ENCODE data around the gene ZBTB40. TPM values are rescaled to one million over a fixed set of nuclear protein-coding genes. Genes with fewer than 3 reads are reported as not detected.

Gene ZBTB40
- total RNA-seq, 6 experiments from 2014 or later: 6.2 to 7.6 (median 7.0) TPM

- 40% methylated on average over 2 of the region's 7 CpGs for WGBS (ENCODE audit: insufficient coverage, low coverage, low lambda C conversion rate, missing lambda C conversion rate)
- DNase-seq (no peak), ATAC-seq (no peak)
- Histone ChIP-seq H3K27me3 (no peaks in the 10 kb centered on the region), H3K36me3 (no peaks in the 10 kb centered on the region), H3K9me3 (no peaks in the 10 kb centered on the region), H3K27ac (no peak overlapping the region), H3K4me3 (no peak overlapping the region), H3K4me1 (peaks cover 0 to 19% (median 7%) of the 10 kb centered on the region in 4 donors)
- intact Hi-C loops (cut with DNase I): loop anchor here (5.0 to 10.0 kb wide), 3 partner anchors 281 to 311 kb away; no protein-coding TSS in a partner anchor
- TF ChIP-seq CTCF (IDR thresholded peaks at IDR 0.05) (no peak), POLR2A (IDR thresholded peaks at IDR 0.05) (no peak)
These were observed 36.2 kb upstream of the ZBTB40 start for GRCh38 chr1:22415489-22415888.

- Histone ChIP-seq H3K36me3 (no peaks in the 10 kb centered on the region), H3K27ac (no peak overlapping the region), H3K4me3 (no peak overlapping the region), H3K4me1 (peaks cover 0 to 19% (median 7%) of the 10 kb centered on the region in 4 donors), H3K9me3 (no peaks in the 10 kb centered on the region), H3K27me3 (no peaks in the 10 kb centered on the region)
- WGBS (ENCODE audit: insufficient coverage, low coverage, low lambda C conversion rate, missing lambda C conversion rate): 10% methylated on average over 3 of the region's 13 CpGs
- ATAC-seq (peak; percentile 51 to 75 (median 66)), DNase-seq (peak; percentile 78 to 82 (median 81))
- TF ChIP-seq POLR2A (IDR thresholded peaks at IDR 0.05) (no peak), CTCF (IDR thresholded peaks at IDR 0.05) (peak; percentile 90 to 98 (median 96))
- intact Hi-C loops (cut with DNase I): loop anchor here (5.0 to 10.0 kb wide), 3 partner anchors 282 to 312 kb away; no protein-coding TSS in a partner anchor
These were observed 34.8 kb upstream of the ZBTB40 start for GRCh38 chr1:22416555-22417454.

GRCh38 chr1:22417466-22417865, 34.2 kb upstream of the ZBTB40 start:
- DNase-seq: no peak
- no peaks in the 10 kb centered on the region for H3K27me3 ChIP-seq
- H3K9me3 ChIP-seq: no peaks in the 10 kb centered on the region
- 81% methylated on average over 12 of the region's 12 CpGs for WGBS (ENCODE audit: insufficient coverage, low coverage, low lambda C conversion rate, missing lambda C conversion rate)
- TF ChIP-seq POLR2A (IDR thresholded peaks at IDR 0.05) (no peak), CTCF (IDR thresholded peaks at IDR 0.05) (no peak)
- H3K4me1 ChIP-seq: peaks cover 0 to 19% (median 7%) of the 10 kb centered on the region in 4 donors
- H3K27ac ChIP-seq: no peak overlapping the region
- intact Hi-C loops (cut with DNase I): loop anchor here (5.0 to 10.0 kb wide), 3 partner anchors 283 to 313 kb away; no protein-coding TSS in a partner anchor
- no peak overlapping the region for H3K4me3 ChIP-seq
- H3K36me3 ChIP-seq: no peaks in the 10 kb centered on the region
- no peak for ATAC-seq

- H3K36me3 ChIP-seq: no peaks in the 10 kb centered on the region
- 54% methylated on average over 4 of the region's 4 CpGs for WGBS (ENCODE audit: insufficient coverage, low coverage, low lambda C conversion rate, missing lambda C conversion rate)
- TF ChIP-seq POLR2A (IDR thresholded peaks at IDR 0.05) (no peak), CTCF (IDR thresholded peaks at IDR 0.05) (no peak)
- H3K27ac ChIP-seq: no peak overlapping the region
- intact Hi-C loops (cut with DNase I): loop anchor here (5.0 to 10.0 kb wide), 3 partner anchors 284 to 314 kb away; no protein-coding TSS in a partner anchor
- H3K4me3 ChIP-seq: no peak overlapping the region
- H3K9me3 ChIP-seq: no peaks in the 10 kb centered on the region
- ATAC-seq (no peak), DNase-seq (no peak)
- no peaks in the 10 kb centered on the region for H3K27me3 ChIP-seq
- H3K4me1 ChIP-seq: peaks cover 0 to 15% (median 7%) of the 10 kb centered on the region in 4 donors
These were observed 33.3 kb upstream of the ZBTB40 start for GRCh38 chr1:22418312-22418711.
